ENCODE results near the gene CABLES1.
"Not testable (repeated sequence)": the region's sequence is repeated elsewhere in the genome, so short reads cannot be mapped to it uniquely, and the experiment has no call there.

The CABLES1 gene

GRCh38 chr18:23272498-23273232 is 137.4 kb downstream of the CABLES1 start:
- DNase-seq, result no peak

GRCh38 chr18:23273443-23273966 is 138.2 kb downstream of the CABLES1 start:
- DNase-seq, result no peak

GRCh38 chr18:23274638-23275482 is 139.6 kb downstream of the CABLES1 start:
- no peak for DNase-seq

- DNase-seq, result no peak
Observed at GRCh38 chr18:23276451-23276850, 141.2 kb downstream of the CABLES1 start.

GRCh38 chr18:23277399-23277798 is 142.1 kb downstream of the CABLES1 start:
- DNase-seq, result no peak

- no peak for DNase-seq
Observed at GRCh38 chr18:23279931-23280330, 144.6 kb downstream of the CABLES1 start.

GRCh38 chr18:23280844-23281243 is 145.6 kb downstream of the CABLES1 start:
- no peak for DNase-seq

GRCh38 chr18:23281626-23282436 is 146.5 kb downstream of the CABLES1 start:
- DNase-seq, result no peak

GRCh38 chr18:23282437-23282781 is 147.1 kb downstream of the CABLES1 start:
- no peak for DNase-seq

GRCh38 chr18:23283916-23284430 is 148.7 kb downstream of the CABLES1 start:
- DNase-seq, result no peak

- DNase-seq, result no peak
Observed at GRCh38 chr18:23284629-23285028, 149.3 kb downstream of the CABLES1 start.

- DNase-seq, result not testable (repeated sequence)
Observed at GRCh38 chr18:23285581-23285980, 150.3 kb downstream of the CABLES1 start.

- DNase-seq, result no peak
Observed at GRCh38 chr18:23291456-23292205, 156.3 kb downstream of the CABLES1 start.

- no peak for DNase-seq
Observed at GRCh38 chr18:23300231-23300805, 165.0 kb downstream of the CABLES1 start.

GRCh38 chr18:23301972-23302371 is 166.7 kb downstream of the CABLES1 start:
- no peak for DNase-seq

GRCh38 chr18:23302511-23302850 is 167.2 kb downstream of the CABLES1 start:
- no peak for DNase-seq

GRCh38 chr18:23302851-23303527 is 167.7 kb downstream of the CABLES1 start:
- DNase-seq, result no peak

GRCh38 chr18:23306822-23307221 is 171.5 kb downstream of the CABLES1 start:
- no peak for DNase-seq

GRCh38 chr18:23307567-23308295 is 172.4 kb downstream of the CABLES1 start:
- DNase-seq, result no peak
